Measurements from ENCODE around the gene PCK1.

Gene PCK1

GRCh38 chr20:57591289-57592229, 30.6 kb downstream of the PCK1 start:
- Histone ChIP-seq H3K27ac (ENCODE audit: low read length) (no peak overlapping the region), H3K36me3 (ENCODE audit: control insufficient read depth in 2 of 2, insufficient read depth in 2 of 2, low read length in 2 of 2) (no peaks in the 10 kb centered on the region), H3K9me3 (ENCODE audit: control insufficient read depth in 2 of 2, low read length in 2 of 2) (peaks cover 2 to 6% of the 10 kb centered on the region in 2 donors), H3K27me3 (ENCODE audit: control insufficient read depth in 1 of 2, insufficient read depth in 2 of 2, low read length in 2 of 2) (no peaks in the 10 kb centered on the region), H3K4me3 (ENCODE audit: low read length in 2 of 2) (no peak overlapping the region), H3K4me1 (ENCODE audit: control insufficient read depth, insufficient read depth, low read length) (peaks cover 12% of the 10 kb centered on the region), H3K9ac (ENCODE audit: low read length in 2 of 2) (no peak overlapping the region)

DNA sequence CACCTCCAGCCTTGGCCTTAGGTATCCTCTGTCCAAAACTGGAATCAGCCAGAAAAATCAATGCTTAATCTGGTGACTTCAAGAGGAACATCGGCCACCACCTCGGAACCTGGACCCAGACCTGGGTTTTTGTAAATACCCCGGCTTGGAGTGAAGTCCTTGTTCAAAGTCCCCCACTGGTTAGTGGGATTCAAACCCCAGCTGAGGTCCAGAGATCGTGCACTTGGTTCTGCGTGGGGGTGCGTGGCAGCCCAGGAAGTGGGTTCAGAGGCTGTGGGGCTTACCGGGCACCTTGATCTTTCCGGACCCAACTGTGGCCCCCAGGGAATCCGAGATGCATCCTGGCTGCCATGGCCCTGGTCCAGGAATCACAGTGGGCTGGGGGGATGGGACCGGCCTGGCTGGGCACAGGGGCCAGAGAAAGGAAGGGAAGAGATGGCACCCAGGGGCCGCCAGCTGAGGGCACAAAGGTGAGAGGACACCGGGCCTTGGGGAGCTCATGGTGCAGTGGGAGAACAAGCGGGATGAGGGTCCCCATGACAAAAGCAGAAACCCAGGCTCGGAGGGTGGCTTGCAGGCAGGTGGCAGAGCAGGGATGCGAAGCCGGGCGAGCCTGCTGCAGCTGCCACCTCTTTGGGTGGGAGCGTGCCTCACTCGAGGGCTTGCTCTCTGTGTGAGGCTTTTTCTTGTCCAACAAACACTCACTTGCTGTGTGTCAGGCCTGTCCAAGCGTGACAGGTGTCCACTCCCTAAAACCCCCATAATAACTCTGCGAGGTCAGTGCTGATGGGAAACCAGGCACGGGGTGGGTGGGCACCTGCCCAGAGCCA, 31.6 kb downstream of the PCK1 start:
- H3K9me3 ChIP-seq (ENCODE audit: control insufficient read depth in 2 of 2, low read length in 2 of 2), result peaks cover 2 to 3% of the 10 kb centered on the region in 2 donors
- peaks cover 2 to 5% of the 10 kb centered on the region in 2 donors for H3K27me3 ChIP-seq (ENCODE audit: control insufficient read depth in 1 of 2, insufficient read depth in 2 of 2, low read length in 2 of 2)
- no peak overlapping the region for H3K27ac ChIP-seq (ENCODE audit: low read length)
- H3K36me3 ChIP-seq (ENCODE audit: control insufficient read depth in 2 of 2, insufficient read depth in 2 of 2, low read length in 2 of 2), result no peaks in the 10 kb centered on the region
- H3K9ac ChIP-seq (ENCODE audit: low read length in 2 of 2), result no peak overlapping the region
- no peak overlapping the region for H3K4me3 ChIP-seq (ENCODE audit: low read length in 2 of 2)
- peaks cover 16% of the 10 kb centered on the region for H3K4me1 ChIP-seq (ENCODE audit: control insufficient read depth, insufficient read depth, low read length)

GRCh38 chr20:57593134-57593886, 32.4 kb downstream of the PCK1 start:
- H3K27me3 ChIP-seq (ENCODE audit: control insufficient read depth in 1 of 2, insufficient read depth in 2 of 2, low read length in 2 of 2), result peaks cover 2 to 7% of the 10 kb centered on the region in 2 donors
- H3K9me3 ChIP-seq (ENCODE audit: control insufficient read depth in 2 of 2, low read length in 2 of 2), result no peaks in the 10 kb centered on the region
- H3K4me3 ChIP-seq (ENCODE audit: low read length in 2 of 2), result no peak overlapping the region
- H3K4me1 ChIP-seq (ENCODE audit: control insufficient read depth, insufficient read depth, low read length), result peaks cover 16% of the 10 kb centered on the region
- H3K36me3 ChIP-seq (ENCODE audit: control insufficient read depth in 2 of 2, insufficient read depth in 2 of 2, low read length in 2 of 2), result no peaks in the 10 kb centered on the region
- H3K9ac ChIP-seq (ENCODE audit: low read length in 2 of 2), result no peak overlapping the region
- H3K27ac ChIP-seq (ENCODE audit: low read length), result no peak overlapping the region

DNA sequence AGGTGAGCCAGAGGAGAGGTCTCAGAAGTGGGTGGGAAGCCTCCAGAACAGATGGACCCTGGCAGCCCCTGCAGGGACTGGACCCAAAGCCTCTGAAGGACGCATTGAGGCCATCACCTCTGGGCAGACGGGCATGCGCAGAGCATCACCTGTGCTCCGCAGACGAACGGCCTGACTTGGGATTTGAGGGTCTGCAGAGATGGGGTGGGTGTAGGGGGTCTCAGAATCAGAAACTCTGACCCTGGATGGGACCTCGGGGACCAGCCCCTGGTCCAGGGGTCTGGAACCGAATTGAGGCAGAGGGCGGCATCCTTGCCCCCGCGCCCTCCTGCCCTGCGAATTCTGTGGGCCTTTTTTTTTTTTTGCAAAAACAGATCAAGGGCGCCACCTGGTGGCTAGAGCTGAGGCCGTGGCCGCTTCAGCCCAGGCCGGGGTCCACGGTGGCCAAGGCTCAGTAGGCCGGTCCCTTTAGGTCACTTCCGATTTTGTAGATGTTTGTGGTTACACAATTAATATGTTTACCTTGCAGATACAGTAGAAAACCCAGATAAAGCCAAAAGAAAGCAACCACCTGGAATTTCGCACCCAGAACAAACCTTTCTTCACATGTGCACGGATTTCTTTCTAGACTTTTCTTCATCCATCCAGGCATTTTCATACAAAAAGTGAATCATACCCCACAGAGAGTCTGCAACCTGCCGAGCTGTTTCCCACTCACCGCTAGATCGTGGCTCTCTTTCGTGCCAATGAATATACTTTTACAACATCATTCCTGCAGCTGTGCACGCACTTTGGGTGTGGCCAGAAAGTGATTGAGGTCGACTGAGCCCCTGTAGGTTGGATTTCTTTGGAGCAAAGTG, 33.4 kb downstream of the PCK1 start:
- H3K9me3 ChIP-seq (ENCODE audit: control insufficient read depth in 2 of 2, low read length in 2 of 2), result no peaks in the 10 kb centered on the region
- peaks cover 2 to 7% of the 10 kb centered on the region in 2 donors for H3K27me3 ChIP-seq (ENCODE audit: control insufficient read depth in 1 of 2, insufficient read depth in 2 of 2, low read length in 2 of 2)
- H3K4me3 ChIP-seq (ENCODE audit: low read length in 2 of 2), result no peak overlapping the region
- H3K9ac ChIP-seq (ENCODE audit: low read length in 2 of 2), result no peak overlapping the region
- H3K27ac ChIP-seq (ENCODE audit: low read length), result no peak overlapping the region
- no peaks in the 10 kb centered on the region for H3K36me3 ChIP-seq (ENCODE audit: control insufficient read depth in 2 of 2, insufficient read depth in 2 of 2, low read length in 2 of 2)
- peaks cover 16% of the 10 kb centered on the region for H3K4me1 ChIP-seq (ENCODE audit: control insufficient read depth, insufficient read depth, low read length)

- no peak overlapping the region for H3K27ac ChIP-seq (ENCODE audit: low read length)
Observed at GRCh38 chr20:57595041-57596030, 34.4 kb downstream of the PCK1 start.

DNA sequence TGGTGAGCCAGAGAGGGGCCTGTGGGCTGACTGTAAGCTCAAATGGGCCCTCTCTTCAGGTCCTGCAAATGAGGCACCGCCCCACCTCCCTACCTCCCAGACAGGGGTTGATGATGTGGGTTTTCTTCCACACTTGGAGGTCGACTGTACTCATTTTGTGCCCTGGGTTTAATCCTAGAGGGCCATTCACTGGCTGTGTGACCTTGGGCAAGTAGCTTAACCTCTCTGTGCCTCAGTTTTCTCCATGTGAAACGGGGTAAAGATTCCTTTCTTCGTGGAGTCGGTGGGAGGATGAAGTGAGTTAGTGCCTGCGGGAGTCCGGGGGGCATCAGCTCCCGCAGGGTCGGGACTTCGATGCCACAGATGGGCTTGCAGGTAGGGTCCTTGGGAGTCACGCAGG, 35.4 kb downstream of the PCK1 start:
- peaks cover 16% of the 10 kb centered on the region for H3K4me1 ChIP-seq (ENCODE audit: control insufficient read depth, insufficient read depth, low read length)
- H3K27me3 ChIP-seq (ENCODE audit: control insufficient read depth in 1 of 2, insufficient read depth in 2 of 2, low read length in 2 of 2), result peaks cover 2 to 7% of the 10 kb centered on the region in 2 donors
- no peaks in the 10 kb centered on the region for H3K36me3 ChIP-seq (ENCODE audit: control insufficient read depth in 2 of 2, insufficient read depth in 2 of 2, low read length in 2 of 2)
- H3K9me3 ChIP-seq (ENCODE audit: control insufficient read depth in 2 of 2, low read length in 2 of 2), result no peaks in the 10 kb centered on the region
- H3K27ac ChIP-seq (ENCODE audit: low read length), result no peak overlapping the region
- H3K9ac ChIP-seq (ENCODE audit: low read length in 2 of 2), result no peak overlapping the region
- H3K4me3 ChIP-seq (ENCODE audit: low read length in 2 of 2), result no peak overlapping the region

More at GRCh38 chr20:57595041-57596030, 34.4 kb downstream of the PCK1 start:
- peaks cover 2 to 7% of the 10 kb centered on the region in 2 donors for H3K27me3 ChIP-seq (ENCODE audit: control insufficient read depth in 1 of 2, insufficient read depth in 2 of 2, low read length in 2 of 2)
- no peaks in the 10 kb centered on the region for H3K9me3 ChIP-seq (ENCODE audit: control insufficient read depth in 2 of 2, low read length in 2 of 2)
- H3K4me1 ChIP-seq (ENCODE audit: control insufficient read depth, insufficient read depth, low read length), result peaks cover 16% of the 10 kb centered on the region
- H3K36me3 ChIP-seq (ENCODE audit: control insufficient read depth in 2 of 2, insufficient read depth in 2 of 2, low read length in 2 of 2), result no peaks in the 10 kb centered on the region
- no peak overlapping the region for H3K9ac ChIP-seq (ENCODE audit: low read length in 2 of 2)
- H3K4me3 ChIP-seq (ENCODE audit: low read length in 2 of 2), result no peak overlapping the region

DNA sequence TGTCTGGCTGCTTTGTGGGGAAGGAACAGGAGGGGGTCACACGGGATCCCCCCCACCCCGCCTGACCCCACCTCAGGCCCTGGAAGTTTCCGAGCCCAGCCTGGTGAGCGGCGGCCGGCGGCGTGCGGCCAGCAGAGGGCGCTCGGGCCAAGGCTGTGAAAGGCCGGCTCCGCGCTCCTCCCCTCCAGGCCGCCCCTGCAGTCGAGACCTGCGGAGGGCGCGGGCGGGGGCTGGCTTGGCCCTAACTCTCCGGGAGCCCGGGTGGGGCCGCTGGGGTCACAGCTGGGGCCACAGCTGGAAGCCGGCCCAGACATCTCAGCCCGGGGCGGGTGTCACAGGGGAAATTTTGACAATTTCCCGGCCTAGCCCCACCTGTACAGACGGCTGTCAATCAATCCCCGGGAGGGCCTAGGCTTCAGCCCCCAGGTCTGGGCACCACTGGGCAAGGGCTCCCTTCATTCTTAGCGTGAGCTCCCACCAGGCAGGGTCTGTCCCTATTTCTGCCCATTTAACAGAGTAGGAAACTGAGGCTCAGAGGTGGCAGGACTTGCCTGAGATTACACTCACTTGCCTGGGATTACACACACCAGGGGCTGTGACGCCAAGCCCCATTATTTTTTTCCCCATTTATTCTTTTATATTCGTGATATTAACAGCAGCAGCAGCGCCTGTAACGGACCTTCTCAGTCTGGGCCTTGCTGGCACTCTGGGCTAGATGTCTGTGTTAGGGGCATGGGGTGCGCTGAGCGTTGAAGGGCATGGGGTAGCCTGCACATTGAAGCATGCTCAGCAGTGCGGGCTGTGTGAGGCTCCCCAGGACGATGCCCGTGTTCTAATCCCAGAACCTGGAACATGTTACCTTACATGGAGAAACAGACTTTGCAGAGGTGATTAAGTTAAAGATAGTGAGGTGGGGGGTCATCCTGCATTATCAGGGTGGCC, 36.4 kb downstream of the PCK1 start:
- Histone ChIP-seq H3K9ac (ENCODE audit: low read length in 2 of 2) (no peak overlapping the region), H3K27ac (ENCODE audit: low read length) (no peak overlapping the region), H3K36me3 (ENCODE audit: control insufficient read depth in 2 of 2, insufficient read depth in 2 of 2, low read length in 2 of 2) (no peaks in the 10 kb centered on the region), H3K4me1 (ENCODE audit: control insufficient read depth, insufficient read depth, low read length) (peaks cover 16% of the 10 kb centered on the region), H3K4me3 (ENCODE audit: low read length in 2 of 2) (no peak overlapping the region), H3K9me3 (ENCODE audit: control insufficient read depth in 2 of 2, low read length in 2 of 2) (no peaks in the 10 kb centered on the region), H3K27me3 (ENCODE audit: control insufficient read depth in 1 of 2, insufficient read depth in 2 of 2, low read length in 2 of 2) (peaks cover 2 to 7% of the 10 kb centered on the region in 2 donors)

- H3K27me3 ChIP-seq (ENCODE audit: control insufficient read depth in 1 of 2, insufficient read depth in 2 of 2, low read length in 2 of 2), result peaks cover 2 to 7% of the 10 kb centered on the region in 2 donors
- no peaks in the 10 kb centered on the region for H3K36me3 ChIP-seq (ENCODE audit: control insufficient read depth in 2 of 2, insufficient read depth in 2 of 2, low read length in 2 of 2)
- no peak overlapping the region for H3K4me3 ChIP-seq (ENCODE audit: low read length in 2 of 2)
- peaks cover 16% of the 10 kb centered on the region for H3K4me1 ChIP-seq (ENCODE audit: control insufficient read depth, insufficient read depth, low read length)
- no peak overlapping the region for H3K27ac ChIP-seq (ENCODE audit: low read length)
- H3K9me3 ChIP-seq (ENCODE audit: control insufficient read depth in 2 of 2, low read length in 2 of 2), result no peaks in the 10 kb centered on the region
- H3K9ac ChIP-seq (ENCODE audit: low read length in 2 of 2), result no peak overlapping the region
Observed at GRCh38 chr20:57598060-57598459, 37.1 kb downstream of the PCK1 start.

All from stomach smooth muscle (tissue), 2 donors.